HepG2 (cell line): ENCODE measurements around the gene RPS6KA2. TPM values are rescaled to one million over a fixed set of nuclear protein-coding genes. Genes with fewer than 3 reads are reported as not detected.
A peak's percentile ranks its signal among the peaks of the same experiment; 100 is the strongest.

Source experiments
- ATAC-seq: fragments of 200-7000 bp; cut with Tn5 transposase; 3 replicates; pipeline ENCODE4 v1.9.1; 2020; ENCODE audit warnings: mild to moderate bottlenecking, moderate library complexity
- BruUV-seq: library from RNA; stranded (reverse); fragments of 400-500 nt; replicated peaks from 2 replicates; lab custom pipeline; 2021; lab: Mats Ljungman, UMichigan
- CTCF ChIA-PET: fragments of 300-600 bp; formaldehyde crosslinking; extraction: SDS; loops from one replicate; lab custom pipeline; 2021; ENCODE audit warnings: low total read pairs, inconsistent platforms, low intra/inter-chr PET ratio; lab: Yijun Ruan, JAX
- POLR2A ChIA-PET: fragments of 350-600 bp; sonication (Branson Sonifier 250); formaldehyde crosslinking; loops from one replicate; lab custom pipeline; 2020; ENCODE audit warnings: antibody characterized with exemption, inconsistent platforms; lab: Yijun Ruan, JAX
- DNase-seq: peaks from one replicate; pipeline ENCODE4 v3.0.0-alpha.2; 2015; ENCODE audit warnings: low spot score
- FAIRE-seq: peaks from 3 replicates; lab custom pipeline; 2011; peaks lifted over from hg19 to GRCh38; lab: Jason Lieb, UNC
- H2AFZ ChIP-seq: one replicate; pipeline ENCODE4 v1.6.1; 2011; ENCODE audit warnings: low read length, inconsistent platforms
- H3K27ac ChIP-seq: fragments of 300-600 bp; 3 replicates; pipeline ENCODE4 v1.8.0; 2011; ENCODE audit warnings: mixed run types, mild to moderate bottlenecking, mixed read lengths, low read length, inconsistent platforms; ENCODE audit not compliant: insufficient read depth; ENCODE audit errors: extremely low read length
- H3K27me3 ChIP-seq, 2 experiments: fragments of 200-600 bp in 1 of 2; 2 replicates in 1 of 2; 3 replicates in 1 of 2; pipeline versions ENCODE4 v1.6.0 to v1.8.0; 2011; ENCODE audit warnings: low read length in 2 of 2, mild to moderate bottlenecking in 2 of 2, moderate library complexity in 2 of 2, inconsistent platforms in 1 of 2; ENCODE audit not compliant: insufficient read depth in 2 of 2, control insufficient read depth in 1 of 2
- H3K36me3 ChIP-seq, 2 experiments: fragments of 200-600 bp in 1 of 2; replicated peaks in 1 of 2; 2 replicates in 1 of 2; 3 replicates in 1 of 2; pipeline versions ENCODE4 v1.5.1 to v1.8.0; 2011; ENCODE audit warnings: low read length in 2 of 2, inconsistent platforms in 1 of 2; ENCODE audit not compliant: insufficient read depth in 2 of 2, control insufficient read depth in 1 of 2
- H3K4me1 ChIP-seq: 2 replicates; pipeline ENCODE4 v1.5.1; 2012; ENCODE audit warnings: low read length, inconsistent platforms; ENCODE audit not compliant: insufficient read depth
- H3K4me2 ChIP-seq: 2 replicates; pipeline ENCODE4 v1.6.0; 2011; ENCODE audit warnings: low read depth, low read length, inconsistent platforms
- H3K4me3 ChIP-seq, 3 experiments: fragments of 200-600 bp in 1 of 3; sonication (generic), shearing (Covaris generic) in 1 of 3; replicated peaks in 1 of 3; 2 replicates each; pipeline ENCODE4 v1.5.1; 2011 to 2016; ENCODE audit warnings: low read length in 3 of 3, inconsistent platforms in 2 of 3, low read depth in 2 of 3, mild to moderate bottlenecking in 2 of 3, control low read depth in 1 of 3, mixed read lengths in 1 of 3; ENCODE audit not compliant: insufficient read depth in 1 of 3
- H3K79me2 ChIP-seq: one replicate; pipeline ENCODE4 v1.6.1; 2011; ENCODE audit warnings: low read length, inconsistent platforms; ENCODE audit not compliant: insufficient read depth
- H3K9ac ChIP-seq: 2 replicates; pipeline ENCODE4 v1.6.0; 2011; ENCODE audit warnings: mild to moderate bottlenecking, low read depth, low read length, inconsistent platforms; ENCODE audit not compliant: insufficient read depth
- H3K9me3 ChIP-seq: 2 replicates; pipeline ENCODE4 v1.5.1; 2012; ENCODE audit warnings: mild to moderate bottlenecking, low read length
- H4K20me1 ChIP-seq: 2 replicates; pipeline ENCODE4 v1.6.0; 2011; ENCODE audit warnings: inconsistent platforms, mild to moderate bottlenecking, low read length, moderate library complexity; ENCODE audit not compliant: insufficient read depth
- ATF7 ChIP-seq, 2 experiments: fragments of 450-650 bp in 1 of 2; sonication (generic) in 1 of 2; formaldehyde crosslinking in 1 of 2; IDR thresholded peaks; 2 replicates each; pipeline versions ENCODE4 v1.4.0 to v1.6.1; 2016 to 2020; ENCODE audit warnings: antibody characterized with exemption in 1 of 2, mild to moderate bottlenecking in 1 of 2, missing genetic modification reagents in 1 of 2
- CBX2 ChIP-seq, 2 experiments: fragments of 200-600 bp in 1 of 2; sonication (generic); formaldehyde crosslinking in 1 of 2; IDR thresholded peaks; 2 replicates each; pipeline versions ENCODE4 v1.7.0 to v1.8.1; 2018 to 2022; ENCODE audit warnings: low read depth in 2 of 2, low read length in 1 of 2, mild to moderate bottlenecking in 1 of 2, missing genetic modification reagents in 1 of 2
- CREB1 ChIP-seq, 2 experiments: fragments of 450-650 bp in 1 of 2; IDR thresholded peaks; 2 replicates each; pipeline ENCODE4 v1.6.1; 2016 to 2017; ENCODE audit warnings: control low read depth in 1 of 2, mild to moderate bottlenecking in 1 of 2, missing compliant biosample characterization in 1 of 2, missing genetic modification characterization in 1 of 2
- MLLT10 ChIP-seq: sonication (generic); formaldehyde crosslinking; IDR thresholded peaks from 2 replicates; pipeline ENCODE4 v1.4.0; 2020; ENCODE audit warnings: missing genetic modification reagents
- POGZ ChIP-seq: sonication (generic); formaldehyde crosslinking; IDR thresholded peaks from 2 replicates; pipeline ENCODE4 v1.4.0; 2020; ENCODE audit warnings: mild to moderate bottlenecking, missing genetic modification reagents
- SNAI1 ChIP-seq: sonication (generic); formaldehyde crosslinking; IDR thresholded peaks from 2 replicates; pipeline ENCODE4 v1.5.0; 2020; ENCODE audit warnings: mild to moderate bottlenecking, missing genetic modification reagents, borderline replicate concordance
- ZBTB21 ChIP-seq: sonication (generic); formaldehyde crosslinking; IDR thresholded peaks from 2 replicates; pipeline ENCODE4 v1.4.0; 2020; ENCODE audit warnings: missing genetic modification reagents
- ZFP1 ChIP-seq: IDR thresholded peaks from 2 replicates; pipeline ENCODE4 v1.6.1; 2016
- ZNF30 ChIP-seq: sonication (generic); formaldehyde crosslinking; IDR thresholded peaks from 2 replicates; pipeline ENCODE4 v1.5.0; 2020; ENCODE audit warnings: mild to moderate bottlenecking, missing genetic modification reagents
- ZNF660 ChIP-seq: sonication (generic); formaldehyde crosslinking; IDR thresholded peaks from 2 replicates; pipeline ENCODE4 v1.5.1; 2020; ENCODE audit warnings: mild to moderate bottlenecking, low read depth, missing genetic modification reagents, borderline replicate concordance
- WGBS: methylation state at CpG from one replicate; pipeline ENCODE4 v1.1.6; 2017; ENCODE audit warnings: low lambda C conversion rate; 5-methylcytosine and 5-hydroxymethylcytosine counted together
- in situ Hi-C: cut with HindIII; loops from 2 replicates; pipeline ENCODE4 v1.10.0; 2017; ENCODE audit warnings: low pct_unique_long_range_greater_than_20kb; ENCODE audit not compliant: extremely low pct_ligation_motif_present
- intact Hi-C: fragments of 100-400 bp; cut with micrococcal nuclease; formaldehyde crosslinking; loops from one replicate; pipeline ENCODE4 v1.10.0; 2022; ENCODE audit not compliant: unreplicated experiment
- polyA plus RNA-seq, 8 experiments: library from polyadenylated mRNA; depleted of rRNA in 3 of 8; stranded (reverse) in 7 of 8; unstranded in 1 of 8; fragments of >200 nt; fragmentation: Illumina TruSeq in 4 of 8; extraction: Trizol in 4 of 8; gene quantifications; 2 replicates each; pipeline versions ENCODE4 v1.2.1 to v1.2.3, GENCODE V29; 2011 to 2016; ENCODE audit warnings: low read depth in 4 of 8, missing spikeins in 1 of 8, mixed read lengths in 1 of 8; ENCODE audit not compliant: insufficient read depth in 1 of 8
- total RNA-seq, 5 experiments: library from RNA; depleted of rRNA; stranded (reverse); fragments of >200 nt; fragmentation: Illumina TruSeq; extraction: Trizol; gene quantifications; 2 replicates each; pipeline ENCODE4 v1.2.3, GENCODE V29; 2016; ENCODE audit warnings: low read depth in 1 of 5

Gene RPS6KA2
- total and polyA plus RNA-seq, 2 of the 13 experiments (the other 11 are each of a cell fraction or from before 2014, with no cell fraction given), result 0.22 to 0.38 TPM

DNA sequence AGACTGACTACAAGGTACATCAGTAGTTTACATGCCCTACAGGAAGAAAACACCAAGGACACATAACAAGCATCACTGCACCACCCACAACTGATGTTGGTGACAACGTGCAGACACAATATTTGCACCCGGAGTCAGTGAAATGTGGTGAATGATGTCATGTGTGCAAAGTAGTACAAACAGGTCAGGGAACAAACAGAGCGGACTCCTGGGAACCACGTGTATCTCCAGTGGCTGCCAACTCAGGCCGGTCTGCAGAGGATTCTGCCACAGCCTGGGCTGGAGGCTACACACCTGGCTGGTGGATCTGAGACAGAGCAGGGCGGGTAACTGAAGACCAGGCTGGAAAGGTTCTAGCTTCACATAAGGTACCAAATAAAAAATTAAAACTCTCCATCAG, 28.2 kb upstream of the RPS6KA2 start:
- in situ Hi-C loops (no loop called here), intact Hi-C loops (no loop called here)
- WGBS, result 16% methylated on average over 6 of the region's 6 CpGs
- ATAC-seq, result no peak
- DNase-seq, result peak; percentile 15
- H3K4me2 ChIP-seq, result no peak overlapping the region
- H3K4me1 ChIP-seq, result peaks cover 23% of the 10 kb centered on the region
- no peak overlapping the region for H3K9ac ChIP-seq
- ChIA-PET CTCF (no interaction called here), POLR2A (no interaction called here)
- no peak overlapping the region for H2AFZ ChIP-seq
- H3K9me3 ChIP-seq, result no peaks in the 10 kb centered on the region
- no peaks in the 10 kb centered on the region for H3K36me3 ChIP-seq
- H3K4me3 ChIP-seq, result no peak overlapping the region
- FAIRE-seq, result no peak
- no peaks in the 10 kb centered on the region for H3K79me2 ChIP-seq
- no TSS peak for BruUV-seq
- H3K27me3 ChIP-seq, result peaks cover 12 to 81% of the 10 kb centered on the region in 2 experiments; a peak in 4 of 5 replicates
- H3K27ac ChIP-seq, result no peak overlapping the region
- no peak for TF ChIP-seq ZNF660 (CRISPR knock-in tag)
- TF ChIP-seq ATF7 (IDR thresholded peaks at IDR 0.05), result 0 out of 2 replicates have a peak, but pooled peaks have one; percentile 7
- TF ChIP-seq ATF7 (CRISPR knock-in tag; IDR thresholded peaks at IDR 0.05), result no peak
- peak; percentile 55; the same call in 1 of the 2 replicates for TF ChIP-seq ZBTB21 (CRISPR knock-in tag)
- TF ChIP-seq ZNF30 (CRISPR knock-in tag), result no peak
- TF ChIP-seq ZFP1 (CRISPR knock-in tag), result no peak
- TF ChIP-seq POGZ, result no peak
- peak; percentile 6; the same call in 1 of the 2 replicates for TF ChIP-seq CREB1 (IDR thresholded peaks at IDR 0.05)
- TF ChIP-seq CREB1 (CRISPR knock-in tag; IDR thresholded peaks at IDR 0.05), result no peak
- no peak for TF ChIP-seq MLLT10 (CRISPR knock-in tag)
- no peaks in the 10 kb centered on the region for H4K20me1 ChIP-seq

DNA sequence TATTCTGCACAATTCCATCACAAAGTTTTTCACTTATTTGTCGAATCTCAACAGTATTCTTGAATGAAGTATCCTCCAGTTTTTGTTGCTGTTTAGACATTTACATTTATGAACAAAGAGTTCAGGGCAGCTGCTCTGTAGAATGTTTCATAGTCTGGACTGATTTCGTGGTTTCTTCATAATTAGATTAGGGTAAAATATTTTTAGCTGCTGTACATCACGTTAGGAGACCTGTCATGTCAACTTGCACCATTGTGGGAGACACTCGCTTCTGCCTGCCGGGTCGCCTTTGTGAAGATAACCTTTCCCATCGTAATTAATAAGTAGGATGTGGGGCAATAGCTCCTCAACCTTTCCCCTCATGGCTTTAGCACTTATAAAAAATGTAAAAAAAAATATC, 27.5 kb upstream of the RPS6KA2 start:
- ChIA-PET POLR2A (no interaction called here), CTCF (no interaction called here)
- Histone ChIP-seq H3K79me2 (no peaks in the 10 kb centered on the region), H4K20me1 (no peaks in the 10 kb centered on the region), H3K27me3 (peaks cover 12 to 85% of the 10 kb centered on the region in 2 experiments; a peak in 4 of 5 replicates), H2AFZ (no peak overlapping the region), H3K9ac (no peak overlapping the region), H3K36me3 (no peaks in the 10 kb centered on the region), H3K4me3 (no peak overlapping the region), H3K4me1 (peaks cover 23% of the 10 kb centered on the region), H3K27ac (no peak overlapping the region), H3K9me3 (no peaks in the 10 kb centered on the region), H3K4me2 (no peak overlapping the region)
- in situ Hi-C loops, result no loop called here
- BruUV-seq, result no TSS peak
- 29% methylated on average over 7 of the region's 7 CpGs for WGBS
- intact Hi-C loops, result no loop called here
- TF ChIP-seq CBX2 (IDR thresholded peaks at IDR 0.05; ENCODE audit: low read depth, low read length) (0 out of 2 replicates have a peak, but pooled peaks have one; percentile 65), CBX2 (CRISPR knock-in tag; IDR thresholded peaks at IDR 0.05; ENCODE audit: low read depth) (no peak), SNAI1 (CRISPR knock-in tag) (no peak)
- no peak for FAIRE-seq
- DNase-seq, result no peak
- ATAC-seq, result no peak
